Cardiac fibroblast (primary cell): ENCODE data around the gene TMEM233.
"Not testable (repeated sequence)": the region's sequence is repeated elsewhere in the genome, so short reads cannot be mapped to it uniquely, and the experiment has no call there.

ENCODE experiments used
- DNase-seq, 2 donors: peaks; one replicate each; pipeline versions ENCODE4 v3.0.0 to v3.0.0-alpha.2; 2010; ENCODE audit warnings: low read depth in 2 of 2
- H3K4me3 ChIP-seq, 2 donors: replicated peaks in 1 of 2; 1 replicate in 1 of 2; 2 replicates in 1 of 2; pipeline ENCODE4 v1.5.1; 2011; ENCODE audit warnings: low read depth in 2 of 2, low read length in 2 of 2, mild to moderate bottlenecking in 2 of 2, moderate library complexity in 1 of 2
- TF ChIP-seq, protein P1 (sequence below): IDR thresholded peaks from one replicate; pipeline ENCODE4 v1.5.1; 2011; ENCODE audit warnings: low read depth, mild to moderate bottlenecking, low read length, inconsistent platforms

TMEM233 gene

DNA sequence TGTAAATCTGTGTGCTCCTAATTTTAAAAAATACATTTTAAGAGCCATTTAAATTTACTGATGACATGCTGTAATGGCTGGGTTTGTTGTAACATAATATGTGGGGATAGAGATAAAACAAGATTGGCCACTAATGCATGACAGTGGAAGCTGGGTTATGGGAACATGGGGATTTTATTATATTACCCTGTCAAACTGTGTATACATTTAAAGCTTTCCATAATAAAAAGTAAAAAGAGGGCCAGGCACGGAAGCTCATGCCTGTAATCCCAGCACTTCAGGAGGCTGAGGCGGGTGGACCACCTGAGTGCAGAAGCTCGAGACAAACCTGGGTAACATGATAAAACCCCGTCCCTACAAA lies 9.1 kb downstream of the TMEM233 start:
- no peak for DNase-seq
- TF ChIP-seq, protein P1, sequence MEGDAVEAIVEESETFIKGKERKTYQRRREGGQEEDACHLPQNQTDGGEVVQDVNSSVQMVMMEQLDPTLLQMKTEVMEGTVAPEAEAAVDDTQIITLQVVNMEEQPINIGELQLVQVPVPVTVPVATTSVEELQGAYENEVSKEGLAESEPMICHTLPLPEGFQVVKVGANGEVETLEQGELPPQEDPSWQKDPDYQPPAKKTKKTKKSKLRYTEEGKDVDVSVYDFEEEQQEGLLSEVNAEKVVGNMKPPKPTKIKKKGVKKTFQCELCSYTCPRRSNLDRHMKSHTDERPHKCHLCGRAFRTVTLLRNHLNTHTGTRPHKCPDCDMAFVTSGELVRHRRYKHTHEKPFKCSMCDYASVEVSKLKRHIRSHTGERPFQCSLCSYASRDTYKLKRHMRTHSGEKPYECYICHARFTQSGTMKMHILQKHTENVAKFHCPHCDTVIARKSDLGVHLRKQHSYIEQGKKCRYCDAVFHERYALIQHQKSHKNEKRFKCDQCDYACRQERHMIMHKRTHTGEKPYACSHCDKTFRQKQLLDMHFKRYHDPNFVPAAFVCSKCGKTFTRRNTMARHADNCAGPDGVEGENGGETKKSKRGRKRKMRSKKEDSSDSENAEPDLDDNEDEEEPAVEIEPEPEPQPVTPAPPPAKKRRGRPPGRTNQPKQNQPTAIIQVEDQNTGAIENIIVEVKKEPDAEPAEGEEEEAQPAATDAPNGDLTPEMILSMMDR: no peak
- H3K4me3 ChIP-seq: no peak overlapping the region

DNA sequence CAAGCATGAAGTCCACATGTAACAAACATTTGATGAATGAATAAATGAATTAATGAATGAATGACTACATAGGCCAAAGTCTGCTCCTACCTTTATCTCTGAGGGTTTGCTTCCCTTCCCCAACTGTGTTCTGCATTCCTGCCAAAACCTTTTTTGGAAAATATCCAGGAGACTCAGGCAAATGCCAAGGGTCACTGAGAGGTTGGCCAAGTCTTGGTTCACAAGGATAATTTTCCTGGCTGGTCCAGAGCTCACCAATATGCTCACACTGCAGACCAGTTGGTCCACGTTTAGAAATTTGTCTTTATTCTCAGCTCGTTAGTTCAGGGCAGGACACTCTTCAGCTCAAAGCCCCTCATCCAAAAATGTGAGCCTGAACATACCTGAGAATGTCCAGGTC lies 10.2 kb downstream of the TMEM233 start:
- DNase-seq: peak in 1 of 2 donors; percentile 19
- TF ChIP-seq, protein P1: no peak
- no peak overlapping the region for H3K4me3 ChIP-seq

DNA sequence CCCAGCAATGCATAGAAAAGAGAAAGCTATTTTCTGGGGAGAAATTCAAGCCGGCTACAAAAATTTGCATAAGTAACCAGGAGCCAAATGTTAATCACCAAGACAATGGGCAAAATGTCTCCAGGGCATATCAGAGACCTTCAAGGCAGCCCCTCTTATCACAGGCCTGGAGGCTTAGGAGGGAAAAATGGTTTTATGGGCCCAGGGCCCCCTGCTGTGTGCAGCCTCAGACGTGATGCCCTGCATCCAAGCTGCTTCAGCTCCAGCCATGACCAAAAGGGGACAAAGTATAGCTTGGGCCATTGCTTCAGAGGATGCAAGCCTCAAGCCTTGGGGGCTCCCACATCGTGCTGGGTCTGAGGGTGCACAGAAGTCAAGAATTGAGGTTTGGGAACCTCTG lies 15.8 kb downstream of the TMEM233 start:
- TF ChIP-seq, protein P1: no peak
- H3K4me3 ChIP-seq: no peak overlapping the region
- no peak for DNase-seq

DNA sequence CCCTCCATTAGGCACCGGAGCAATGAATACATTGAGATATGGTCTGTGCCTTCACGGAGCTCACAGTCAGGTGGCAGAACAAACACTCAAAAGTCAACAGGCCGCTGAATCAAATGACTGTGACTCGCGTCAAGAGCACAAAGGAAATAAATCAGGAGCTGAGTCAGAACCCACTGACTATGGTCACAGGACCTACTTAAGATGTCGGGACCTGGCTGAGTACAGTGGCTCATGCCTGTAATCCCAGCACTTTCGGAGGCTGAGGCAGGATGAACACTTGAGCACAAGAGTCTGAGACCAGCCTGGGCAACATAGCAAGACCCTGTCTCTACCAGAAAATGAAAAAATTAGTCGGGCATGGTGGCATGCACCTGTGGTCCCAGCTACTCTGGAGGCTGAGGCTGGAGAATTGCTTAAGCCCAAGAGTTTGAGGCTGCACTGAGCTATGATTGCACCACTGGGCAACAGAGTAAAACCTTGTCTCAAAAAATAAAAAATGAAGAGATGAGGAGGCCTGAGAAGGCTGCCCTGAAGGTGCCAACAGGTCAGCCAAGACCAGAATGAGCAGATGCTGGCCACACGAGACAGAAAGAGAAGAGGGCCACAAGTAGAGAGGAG lies 19.9 kb downstream of the TMEM233 start:
- TF ChIP-seq, protein P1: no peak
- peak in 1 of 2 donors; percentile 67 for DNase-seq

DNA sequence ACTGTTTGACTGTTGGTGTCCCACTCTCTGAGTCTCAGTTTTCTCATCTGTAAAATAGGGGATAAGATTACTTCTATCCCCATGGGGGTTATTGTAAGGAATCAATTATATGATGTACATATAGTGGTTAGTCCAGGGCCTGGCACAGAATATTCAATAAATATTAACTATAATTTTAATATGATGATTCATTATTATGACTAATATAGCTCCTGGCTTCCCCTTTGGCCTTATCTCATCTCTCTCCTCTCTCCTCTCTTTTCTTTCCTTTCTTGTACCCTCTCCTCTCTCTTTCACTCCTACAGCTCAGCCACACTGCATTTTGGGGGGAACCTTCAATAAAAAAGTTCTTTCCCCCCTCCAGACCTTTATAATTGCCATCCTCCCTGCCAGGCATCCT lies 21.1 kb downstream of the TMEM233 start:
- DNase-seq: no peak

More for the DNA sequence above, 19.9 kb downstream of the TMEM233 start:
- no peak overlapping the region for H3K4me3 ChIP-seq

DNA sequence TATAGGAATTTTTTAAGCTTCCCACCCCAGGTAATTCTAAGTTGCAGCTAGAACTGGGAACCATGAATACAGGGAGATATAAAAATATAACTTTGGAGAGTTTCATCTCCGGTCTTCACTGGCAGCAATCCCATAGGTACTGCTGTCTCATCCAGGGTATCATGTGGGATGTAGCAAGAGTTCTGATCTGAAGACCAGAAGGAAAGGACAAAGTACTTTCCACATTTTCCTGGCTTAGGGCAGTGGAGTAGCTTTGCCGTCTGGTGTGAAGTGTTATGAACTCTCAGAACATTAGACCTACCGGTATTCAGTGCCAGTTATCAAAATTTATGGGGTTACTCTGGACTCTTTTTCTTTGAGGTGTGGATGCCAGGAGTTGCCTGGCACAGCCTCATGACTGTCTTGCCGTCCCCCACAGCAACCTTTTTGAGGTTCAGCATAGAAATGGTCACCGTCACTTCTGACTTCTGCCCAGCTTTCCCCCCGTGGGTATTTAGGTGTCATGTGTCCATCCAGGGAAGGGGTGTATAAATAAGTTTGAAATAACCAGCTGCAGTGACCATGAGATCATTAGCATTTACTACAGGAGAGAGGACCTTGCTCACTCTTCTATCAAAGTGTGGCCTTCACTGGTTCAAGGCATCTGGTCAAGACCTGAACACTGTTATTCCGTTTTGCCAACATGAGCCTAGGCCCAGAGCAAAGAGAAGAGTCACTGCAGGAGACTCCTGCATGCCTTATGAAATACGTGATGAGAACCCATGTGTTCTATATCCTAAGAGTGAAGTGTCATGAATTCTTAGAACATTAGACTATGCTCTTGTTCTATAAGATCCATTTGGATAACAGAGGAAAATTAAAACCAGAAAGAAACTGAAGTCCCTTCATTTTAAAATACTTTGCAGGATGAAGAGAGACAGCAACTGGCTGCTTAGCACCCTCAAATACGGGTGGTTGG lies 22.2 kb downstream of the TMEM233 start:
- peak in 1 of 2 donors; percentile 10 for DNase-seq
- no peak overlapping the region for H3K4me3 ChIP-seq
- TF ChIP-seq, protein P1: no peak

More for the DNA sequence above, 21.1 kb downstream of the TMEM233 start:
- H3K4me3 ChIP-seq: no peak overlapping the region
- TF ChIP-seq, protein P1: no peak

DNA sequence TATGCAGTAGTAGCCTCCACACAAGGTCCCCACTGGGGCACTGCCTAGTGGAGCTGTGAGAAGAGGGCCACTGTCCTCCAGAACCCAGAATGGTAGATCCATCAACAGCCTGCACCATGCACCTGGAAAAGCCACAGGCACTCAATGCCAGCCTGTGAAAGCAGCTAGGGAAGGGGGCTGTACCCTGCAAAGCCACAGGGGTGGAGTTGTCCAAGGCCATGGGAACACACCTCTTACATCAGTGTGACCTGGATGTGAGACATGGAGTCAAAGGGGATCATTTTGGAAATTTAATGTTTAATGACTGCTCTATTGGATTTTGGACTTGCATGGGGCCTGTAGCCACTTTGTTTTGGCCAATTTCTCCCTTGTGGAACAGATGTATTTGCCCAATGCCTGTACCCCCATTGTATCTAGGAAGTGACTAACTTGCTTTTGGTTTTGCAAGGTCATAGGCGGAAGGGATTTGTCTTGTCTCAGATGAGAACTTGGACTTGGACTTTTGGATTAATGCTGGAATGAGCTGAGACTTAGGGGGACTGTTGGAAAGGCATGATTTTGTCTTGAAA lies 24.8 kb downstream of the TMEM233 start:
- DNase-seq, H3K4me3 ChIP-seq: not testable (repeated sequence)
